A549 (cell line): Measurements from ENCODE around the gene PCED1B. TPM values are rescaled to one million over a fixed set of nuclear protein-coding genes. Genes with fewer than 3 reads are reported as not detected.

Source experiments
- BCL3 ChIP-seq: fragments of >200 bp; sonication (Bioruptor Twin); formaldehyde crosslinking; IDR thresholded peaks from 3 replicates; pipeline ENCODE4 v1.6.1; 2016
- BHLHE40 ChIP-seq: IDR thresholded peaks from 2 replicates; pipeline ENCODE4 v1.6.1; 2012; ENCODE audit warnings: low read depth, low read length, inconsistent platforms
- CEBPB ChIP-seq, 2 experiments: fragments of >200 bp in 1 of 2; sonication (Bioruptor Twin) in 1 of 2; formaldehyde crosslinking in 1 of 2; IDR thresholded peaks; 2 replicates each; pipeline ENCODE4 v1.6.1; 2012 to 2016
- CHD2 ChIP-seq: fragments of 150-350 bp; IDR thresholded peaks from 2 replicates; pipeline ENCODE4 v1.6.1; 2014; ENCODE audit warnings: low read length; ENCODE audit not compliant: partially characterized antibody
- CHD4 ChIP-seq: fragments of 200-600 bp; sonication (generic); IDR thresholded peaks from 2 replicates; pipeline ENCODE4 v1.6.1; 2016; ENCODE audit warnings: antibody characterized with exemption, mild to moderate bottlenecking, borderline replicate concordance
- E2F6 ChIP-seq: IDR thresholded peaks from 2 replicates; pipeline ENCODE4 v1.6.1; 2012; ENCODE audit warnings: low read depth, borderline replicate concordance
- EHF ChIP-seq: fragments of 250-450 bp; sonication (Bioruptor Pico); IDR thresholded peaks from 2 replicates; pipeline ENCODE4 v1.5.0; 2020; ENCODE audit warnings: mild to moderate bottlenecking
- EHMT2 ChIP-seq: fragments of 200-600 bp; sonication (generic); IDR thresholded peaks from 2 replicates; pipeline ENCODE4 v1.6.1; 2016; ENCODE audit warnings: antibody characterized with exemption, low read depth, mild to moderate bottlenecking, moderate library complexity
- ELK1 ChIP-seq: fragments of 150-350 bp; IDR thresholded peaks from 2 replicates; pipeline ENCODE4 v1.6.1; 2014; ENCODE audit warnings: low read depth, mild to moderate bottlenecking, low read length
- EP300 ChIP-seq, 2 experiments: fragments of >200 bp; sonication (Bioruptor Twin); formaldehyde crosslinking; IDR thresholded peaks; 2 replicates in 1 of 2; 3 replicates in 1 of 2; pipeline ENCODE4 v1.6.1; 2016 to 2017
- ESRRA ChIP-seq: fragments of 150-350 bp; IDR thresholded peaks from 2 replicates; pipeline ENCODE4 v1.6.1; 2014; ENCODE audit warnings: mild to moderate bottlenecking, low read length, borderline replicate concordance
- FOSB ChIP-seq: fragments of 250-450 bp; sonication (Bioruptor Pico); IDR thresholded peaks from 2 replicates; pipeline ENCODE4 v1.5.0; 2020; ENCODE audit warnings: mild to moderate bottlenecking, moderate library complexity
- HEYL ChIP-seq: fragments of 250-450 bp; sonication (Bioruptor Pico); IDR thresholded peaks from 2 replicates; pipeline ENCODE4 v1.8.0; 2021; ENCODE audit warnings: mild to moderate bottlenecking, moderate library complexity
- HOXA7 ChIP-seq: fragments of 250-450 bp; sonication (Bioruptor Pico); IDR thresholded peaks from 2 replicates; pipeline ENCODE4 v1.5.0; 2020; ENCODE audit warnings: mild to moderate bottlenecking, moderate library complexity
- HOXB13 ChIP-seq: fragments of 250-450 bp; sonication (Bioruptor Pico); IDR thresholded peaks from 2 replicates; pipeline ENCODE4 v1.5.0; 2020; ENCODE audit warnings: low read depth, mild to moderate bottlenecking, moderate library complexity
- HOXB5 ChIP-seq: fragments of 250-450 bp; sonication (Bioruptor Pico); IDR thresholded peaks from 2 replicates; pipeline ENCODE4 v1.5.0; 2020; ENCODE audit warnings: mild to moderate bottlenecking, moderate library complexity
- JUN ChIP-seq, 2 experiments: fragments of >200 bp; sonication (Bioruptor Twin); formaldehyde crosslinking; IDR thresholded peaks; 2 replicates in 1 of 2; 3 replicates in 1 of 2; pipeline ENCODE4 v1.6.1; 2016 to 2017
- JUNB ChIP-seq: fragments of >200 bp; sonication (Bioruptor Twin); formaldehyde crosslinking; IDR thresholded peaks from 2 replicates; pipeline ENCODE4 v1.6.1; 2016
- KDM1A ChIP-seq: fragments of 200-600 bp; sonication (generic); IDR thresholded peaks from 2 replicates; pipeline ENCODE4 v1.6.1; 2016; ENCODE audit warnings: low read depth, mild to moderate bottlenecking
- KDM5A ChIP-seq: fragments of 200-600 bp; sonication (generic); IDR thresholded peaks from 2 replicates; pipeline ENCODE4 v1.6.1; 2016; ENCODE audit warnings: antibody characterized with exemption, mild to moderate bottlenecking
- MYC ChIP-seq: IDR thresholded peaks from 2 replicates; pipeline ENCODE4 v1.6.1; 2012; ENCODE audit warnings: mild to moderate bottlenecking, inconsistent platforms, low read length, improper control_type of control experiment, borderline replicate concordance
- PHF8 ChIP-seq: fragments of 200-600 bp; sonication (generic); IDR thresholded peaks from 2 replicates; pipeline ENCODE4 v1.6.1; 2016; ENCODE audit warnings: low read depth, mild to moderate bottlenecking, antibody characterized with exemption, moderate library complexity, borderline replicate concordance
- POLR2AphosphoS2 ChIP-seq: conservative IDR thresholded peaks from 2 replicates; pipeline ENCODE4 v1.6.1; 2012; ENCODE audit warnings: low read length, improper control_type of control experiment, inconsistent platforms
- RARB ChIP-seq: fragments of 250-450 bp; sonication (Bioruptor Pico); IDR thresholded peaks from 2 replicates; pipeline ENCODE4 v1.8.0; 2021; ENCODE audit warnings: mild to moderate bottlenecking, moderate library complexity
- RCOR1 ChIP-seq: fragments of 150-350 bp; IDR thresholded peaks from 2 replicates; pipeline ENCODE4 v1.6.1; 2014; ENCODE audit warnings: antibody characterized with exemption, low read length, low read depth
- RFX5 ChIP-seq: fragments of 450-650 bp; IDR thresholded peaks from 2 replicates; pipeline ENCODE4 v1.7.1; 2014; ENCODE audit warnings: antibody characterized with exemption, mild to moderate bottlenecking, moderate library complexity
- RNF2 ChIP-seq: fragments of 200-600 bp; sonication (generic); IDR thresholded peaks from 2 replicates; pipeline ENCODE4 v1.6.1; 2016; ENCODE audit warnings: low read depth, mild to moderate bottlenecking, antibody characterized with exemption, moderate library complexity, borderline replicate concordance
- SMC3 ChIP-seq: fragments of >200 bp; sonication (Bioruptor Twin); formaldehyde crosslinking; IDR thresholded peaks from 3 replicates; pipeline ENCODE4 v1.6.1; 2018; ENCODE audit warnings: inconsistent platforms
- TP53 ChIP-seq: fragments of 250-450 bp; sonication (Bioruptor Pico); IDR thresholded peaks from 2 replicates; pipeline ENCODE4 v1.5.0; 2021; ENCODE audit warnings: mild to moderate bottlenecking, moderate library complexity
- ZFP36 ChIP-seq: fragments of 450-650 bp; IDR thresholded peaks from 2 replicates; pipeline ENCODE4 v1.6.1; 2014; ENCODE audit warnings: borderline replicate concordance; ENCODE audit not compliant: partially characterized antibody
- ZNF302 ChIP-seq: fragments of 250-450 bp; sonication (Bioruptor Pico); IDR thresholded peaks from 2 replicates; pipeline ENCODE4 v1.9.0; 2021; ENCODE audit warnings: inconsistent platforms, mild to moderate bottlenecking, moderate library complexity
- polyA plus RNA-seq, 4 experiments: library from polyadenylated mRNA; depleted of rRNA in 3 of 4; stranded (reverse); fragments of >200 nt; fragmentation: RNase III in 1 of 4; extraction: RNeasy Plus Mini Kit Qiagen cat#74134 plus additional on column Dnase treatment in 1 of 4; gene quantifications; 2 replicates in 3 of 4; 3 replicates in 1 of 4; pipeline ENCODE4 v1.2.3, GENCODE V29; 2011 to 2017
- TF ChIP-seq, protein P1 (sequence below): fragments of 250-450 bp; sonication (Bioruptor Pico); IDR thresholded peaks from 2 replicates; pipeline ENCODE4 v1.5.0; 2020; ENCODE audit warnings: low read depth, mild to moderate bottlenecking, moderate library complexity
- TF ChIP-seq, protein P2 (sequence below): fragments of >200 bp; sonication (Bioruptor Twin); formaldehyde crosslinking; IDR thresholded peaks from 2 replicates; pipeline ENCODE4 v1.6.1; 2016
- TF ChIP-seq, protein P3 (sequence below): fragments of 450-650 bp; IDR thresholded peaks from 2 replicates; pipeline ENCODE4 v1.6.1; 2014; ENCODE audit warnings: antibody characterized with exemption
- TF ChIP-seq, protein P4 (sequence below): IDR thresholded peaks from 2 replicates; pipeline ENCODE4 v1.6.1; 2012
- TF ChIP-seq, protein P5 (sequence below): IDR thresholded peaks from 2 replicates; pipeline ENCODE4 v1.6.1; 2012

PCED1B gene
- polyA plus RNA-seq, 2 of the 4 experiments (the other 2 are of a cell fraction), result 74.6 to 108 TPM

- no peak for TF ChIP-seq KDM5A
- peak in 1 of 2 experiments; percentile 16; a peak in 1 of 4 replicates for TF ChIP-seq CEBPB (IDR thresholded peaks at IDR 0.05)
- no peak for TF ChIP-seq BCL3
- no peak for TF ChIP-seq KDM1A
- TF ChIP-seq SMC3, result no peak
- TF ChIP-seq, protein P1, sequence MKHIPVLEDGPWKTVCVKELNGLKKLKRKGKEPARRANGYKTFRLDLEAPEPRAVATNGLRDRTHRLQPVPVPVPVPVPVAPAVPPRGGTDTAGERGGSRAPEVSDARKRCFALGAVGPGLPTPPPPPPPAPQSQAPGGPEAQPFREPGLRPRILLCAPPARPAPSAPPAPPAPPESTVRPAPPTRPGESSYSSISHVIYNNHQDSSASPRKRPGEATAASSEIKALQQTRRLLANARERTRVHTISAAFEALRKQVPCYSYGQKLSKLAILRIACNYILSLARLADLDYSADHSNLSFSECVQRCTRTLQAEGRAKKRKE (CRISPR knock-in tag), result 0 out of 2 replicates have a peak, but pooled peaks have one; percentile 51
- 0 out of 2 replicates have a peak, but pooled peaks have one; percentile 14 for TF ChIP-seq BHLHE40
- TF ChIP-seq, protein P2, sequence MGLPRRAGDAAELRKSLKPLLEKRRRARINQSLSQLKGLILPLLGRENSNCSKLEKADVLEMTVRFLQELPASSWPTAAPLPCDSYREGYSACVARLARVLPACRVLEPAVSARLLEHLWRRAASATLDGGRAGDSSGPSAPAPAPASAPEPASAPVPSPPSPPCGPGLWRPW, result no peak
- no peak for TF ChIP-seq E2F6
- no peak for TF ChIP-seq RFX5
- TF ChIP-seq CHD4, result no peak
- TF ChIP-seq HOXB13 (CRISPR knock-in tag), result no peak
- no peak for TF ChIP-seq POLR2AphosphoS2
- peak; percentile 26 to 65; a peak in 2 of 5 replicates for TF ChIP-seq JUN (IDR thresholded peaks at IDR 0.05)
- no peak for TF ChIP-seq HOXA7
- TF ChIP-seq, protein P3, sequence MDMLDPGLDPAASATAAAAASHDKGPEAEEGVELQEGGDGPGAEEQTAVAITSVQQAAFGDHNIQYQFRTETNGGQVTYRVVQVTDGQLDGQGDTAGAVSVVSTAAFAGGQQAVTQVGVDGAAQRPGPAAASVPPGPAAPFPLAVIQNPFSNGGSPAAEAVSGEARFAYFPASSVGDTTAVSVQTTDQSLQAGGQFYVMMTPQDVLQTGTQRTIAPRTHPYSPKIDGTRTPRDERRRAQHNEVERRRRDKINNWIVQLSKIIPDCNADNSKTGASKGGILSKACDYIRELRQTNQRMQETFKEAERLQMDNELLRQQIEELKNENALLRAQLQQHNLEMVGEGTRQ, result no peak
- TF ChIP-seq PHF8, result no peak
- TF ChIP-seq ELK1, result no peak
- no peak for TF ChIP-seq HEYL (CRISPR knock-in tag)
- TF ChIP-seq, protein P4, sequence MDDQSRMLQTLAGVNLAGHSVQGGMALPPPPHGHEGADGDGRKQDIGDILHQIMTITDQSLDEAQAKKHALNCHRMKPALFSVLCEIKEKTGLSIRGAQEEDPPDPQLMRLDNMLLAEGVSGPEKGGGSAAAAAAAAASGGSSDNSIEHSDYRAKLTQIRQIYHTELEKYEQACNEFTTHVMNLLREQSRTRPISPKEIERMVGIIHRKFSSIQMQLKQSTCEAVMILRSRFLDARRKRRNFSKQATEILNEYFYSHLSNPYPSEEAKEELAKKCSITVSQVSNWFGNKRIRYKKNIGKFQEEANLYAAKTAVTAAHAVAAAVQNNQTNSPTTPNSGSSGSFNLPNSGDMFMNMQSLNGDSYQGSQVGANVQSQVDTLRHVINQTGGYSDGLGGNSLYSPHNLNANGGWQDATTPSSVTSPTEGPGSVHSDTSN, result no peak
- TF ChIP-seq HOXB5 (CRISPR knock-in tag), result no peak
- TF ChIP-seq RARB (CRISPR knock-in tag), result no peak
- peak; percentile 44; the same call in 1 of the 2 replicates for TF ChIP-seq JUNB
- no peak for TF ChIP-seq MYC
- TF ChIP-seq RCOR1, result no peak
- TF ChIP-seq FOSB (CRISPR knock-in tag), result no peak
- no peak for TF ChIP-seq EHMT2
- no peak for TF ChIP-seq CHD2
- no peak for TF ChIP-seq ESRRA
- TF ChIP-seq RNF2, result no peak
- TF ChIP-seq ZFP36, result no peak
- peak; percentile 64 to 69; a peak in 2 of 5 replicates for TF ChIP-seq EP300 (IDR thresholded peaks at IDR 0.05)
- 0 out of 2 replicates have a peak, but pooled peaks have one; percentile 44 for TF ChIP-seq ZNF302 (CRISPR knock-in tag)
- TF ChIP-seq, protein P5, sequence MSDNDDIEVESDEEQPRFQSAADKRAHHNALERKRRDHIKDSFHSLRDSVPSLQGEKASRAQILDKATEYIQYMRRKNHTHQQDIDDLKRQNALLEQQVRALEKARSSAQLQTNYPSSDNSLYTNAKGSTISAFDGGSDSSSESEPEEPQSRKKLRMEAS, result peak; percentile 53
- peak; percentile 82 for TF ChIP-seq EHF (CRISPR knock-in tag)
- TF ChIP-seq TP53, result no peak
Measured at GRCh38 chr12:47094804-47095203, 15.4 kb downstream of the PCED1B start (continued).
